ENCODE data around the gene TUBB4B.

- TF ChIP-seq POLR2A (IDR thresholded peaks at IDR 0.05) = no peak
- no peak for TF ChIP-seq POLR2AphosphoS5 (IDR thresholded peaks at IDR 0.05)
- no peak for TF ChIP-seq CTCF (IDR thresholded peaks at IDR 0.05 in 8 of 11, conservative IDR thresholded peaks at IDR 0.05 in 3 of 11)
Observed at GRCh38 chr9:137194388-137194787, 46.7 kb upstream of the TUBB4B start.
